BLaER1 treated with 17β-estradiol and CSF1 and Interleukin-3, amounts not matched to agents 10 nM and 100 nM (cell line): Measurements from ENCODE around the gene CLEC3A.

Experiments
- H3K27ac ChIP-seq, 11 experiments: shearing (Covaris generic); formaldehyde crosslinking; 2 replicates each; pipeline ENCODE4 v1.8.1; 2022
- H3K27me3 ChIP-seq, 11 experiments: shearing (Covaris generic); formaldehyde crosslinking; 2 replicates each; pipeline ENCODE4 v1.8.1; 2022
- H3K36me3 ChIP-seq, 11 experiments: shearing (Covaris generic); formaldehyde crosslinking; 2 replicates each; pipeline ENCODE4 v1.8.1; 2022
- H3K4me1 ChIP-seq, 10 experiments: shearing (Covaris generic); formaldehyde crosslinking; 2 replicates each; pipeline ENCODE4 v1.8.1; 2022
- H3K4me2 ChIP-seq, 11 experiments: shearing (Covaris generic); formaldehyde crosslinking; 2 replicates each; pipeline ENCODE4 v1.8.1; 2022
- H3K4me3 ChIP-seq, 10 experiments: shearing (Covaris generic); formaldehyde crosslinking; 2 replicates each; pipeline ENCODE4 v1.8.1; 2022
- H3K9ac ChIP-seq, 11 experiments: shearing (Covaris generic); formaldehyde crosslinking; 2 replicates each; pipeline ENCODE4 v1.8.1; 2022
- H3K9me3 ChIP-seq, 11 experiments: shearing (Covaris generic); formaldehyde crosslinking; replicated peaks in 1 of 11; 2 replicates each; pipeline ENCODE4 v1.8.1; 2022
- H4K20me1 ChIP-seq, 11 experiments: shearing (Covaris generic); formaldehyde crosslinking; 2 replicates each; pipeline ENCODE4 v1.8.1; 2022
- Cebpa-rat ChIP-seq, 11 experiments: shearing (Covaris generic); IDR thresholded peaks; 2 replicates each; pipeline ENCODE4 v1.8.1; 2022

Gene CLEC3A

GRCh38 chr16:77993111-77993985 is 29.0 kb upstream of the CLEC3A start:
- H3K9ac ChIP-seq: no peak overlapping the region
- H4K20me1 ChIP-seq: no peaks in the 10 kb centered on the region
- H3K4me2 ChIP-seq: peak overlapping the region in 7 of 11 experiments; percentile 21 to 59 (median 32); a peak in 13 of 22 replicates
- TF ChIP-seq Cebpa-rat (IDR thresholded peaks at IDR 0.05): no peak
- H3K9me3 ChIP-seq: peaks cover 21 to 59% (median 31%) of the 10 kb centered on the region in 11 experiments
- H3K27me3 ChIP-seq: no peaks in the 10 kb centered on the region
- peaks cover 0 to 11% (median 9%) of the 10 kb centered on the region in 10 experiments; a peak in 12 of 20 replicates for H3K4me1 ChIP-seq
- H3K27ac ChIP-seq: no peak overlapping the region
- H3K36me3 ChIP-seq: peaks cover 0 to 9% (median 0%) of the 10 kb centered on the region in 11 experiments; a peak in 1 of 22 replicates
- H3K4me3 ChIP-seq: no peak overlapping the region

GRCh38 chr16:77995843-77996455 is 26.4 kb upstream of the CLEC3A start:
- Histone ChIP-seq H3K27me3 (no peaks in the 10 kb centered on the region), H4K20me1 (no peaks in the 10 kb centered on the region), H3K4me1 (peaks cover 0 to 11% (median 9%) of the 10 kb centered on the region in 10 experiments; a peak in 12 of 20 replicates), H3K4me2 (no peak overlapping the region), H3K9me3 (peaks cover 21 to 58% (median 31%) of the 10 kb centered on the region in 11 experiments), H3K36me3 (peaks cover 0 to 9% (median 0%) of the 10 kb centered on the region in 11 experiments; a peak in 1 of 22 replicates), H3K27ac (no peak overlapping the region), H3K4me3 (no peak overlapping the region), H3K9ac (no peak overlapping the region)
- TF ChIP-seq Cebpa-rat (IDR thresholded peaks at IDR 0.05): no peak

- H3K27me3 ChIP-seq: no peaks in the 10 kb centered on the region
- no peak for TF ChIP-seq Cebpa-rat (IDR thresholded peaks at IDR 0.05)
- no peak overlapping the region for H3K4me2 ChIP-seq
- peaks cover 20 to 41% (median 26%) of the 10 kb centered on the region in 11 experiments for H3K9me3 ChIP-seq
- no peak overlapping the region for H3K4me3 ChIP-seq
- no peak overlapping the region for H3K9ac ChIP-seq
- no peak overlapping the region for H3K27ac ChIP-seq
- H3K4me1 ChIP-seq: peaks cover 0 to 7% (median 2%) of the 10 kb centered on the region in 10 experiments; a peak in 9 of 20 replicates
- no peaks in the 10 kb centered on the region for H4K20me1 ChIP-seq
- H3K36me3 ChIP-seq: 0 out of 22 replicates have a peak, but pooled peaks cover 0 to 9% (median 0%) of the 10 kb centered on the region in 11 experiments
Observed at GRCh38 chr16:77998350-77999023, 23.9 kb upstream of the CLEC3A start.

GRCh38 chr16:78001451-78002025 is 20.8 kb upstream of the CLEC3A start:
- Histone ChIP-seq H3K4me1 (peaks cover 0 to 7% (median 0%) of the 10 kb centered on the region in 10 experiments; a peak in 1 of 20 replicates), H3K9me3 (peaks cover 5 to 18% (median 9%) of the 10 kb centered on the region in 11 experiments; a peak in 21 of 22 replicates), H3K4me2 (no peak overlapping the region), H4K20me1 (no peaks in the 10 kb centered on the region), H3K27me3 (no peaks in the 10 kb centered on the region), H3K27ac (no peak overlapping the region), H3K4me3 (no peak overlapping the region), H3K36me3 (no peaks in the 10 kb centered on the region), H3K9ac (no peak overlapping the region)
- TF ChIP-seq Cebpa-rat (IDR thresholded peaks at IDR 0.05): no peak

DNA sequence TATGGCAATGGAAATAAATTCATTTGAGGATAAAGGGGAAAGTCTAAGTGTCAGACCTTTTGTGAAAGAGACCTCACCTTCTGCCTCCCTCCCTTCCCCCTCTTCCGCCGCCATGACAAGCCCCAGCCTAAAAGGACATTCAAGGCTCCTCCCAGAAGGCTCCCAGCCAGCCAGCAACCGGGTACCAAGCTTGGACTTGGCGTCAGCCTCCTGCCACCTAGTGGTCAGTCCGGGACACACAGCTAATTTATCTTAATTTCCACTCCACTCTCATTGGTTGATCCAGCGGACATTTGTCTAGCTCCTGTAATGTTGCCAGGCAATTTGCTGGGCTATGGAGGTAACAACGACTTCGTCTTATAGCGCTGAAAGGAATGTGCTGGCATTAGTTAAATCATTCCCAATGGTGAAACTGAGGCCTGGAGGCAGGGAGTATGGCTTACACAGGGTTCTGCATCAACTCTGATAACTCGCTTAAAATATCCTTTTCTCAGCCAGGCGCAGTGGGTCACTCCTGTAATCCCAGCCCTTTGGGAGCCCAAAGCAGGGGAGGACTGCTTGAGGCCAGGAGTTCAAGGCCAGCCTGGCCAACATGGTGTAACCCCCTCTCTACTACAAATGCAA is 19.3 kb upstream of the CLEC3A start:
- Histone ChIP-seq H3K27me3 (no peaks in the 10 kb centered on the region), H3K4me3 (no peak overlapping the region), H3K9me3 (peaks cover 0 to 5% (median 0%) of the 10 kb centered on the region in 11 experiments; a peak in 2 of 22 replicates), H3K9ac (no peak overlapping the region), H3K4me1 (peaks cover 0 to 7% (median 0%) of the 10 kb centered on the region in 10 experiments; a peak in 1 of 20 replicates), H3K36me3 (no peaks in the 10 kb centered on the region), H3K4me2 (no peak overlapping the region), H4K20me1 (no peaks in the 10 kb centered on the region), H3K27ac (no peak overlapping the region)
- TF ChIP-seq Cebpa-rat (IDR thresholded peaks at IDR 0.05): no peak

DNA sequence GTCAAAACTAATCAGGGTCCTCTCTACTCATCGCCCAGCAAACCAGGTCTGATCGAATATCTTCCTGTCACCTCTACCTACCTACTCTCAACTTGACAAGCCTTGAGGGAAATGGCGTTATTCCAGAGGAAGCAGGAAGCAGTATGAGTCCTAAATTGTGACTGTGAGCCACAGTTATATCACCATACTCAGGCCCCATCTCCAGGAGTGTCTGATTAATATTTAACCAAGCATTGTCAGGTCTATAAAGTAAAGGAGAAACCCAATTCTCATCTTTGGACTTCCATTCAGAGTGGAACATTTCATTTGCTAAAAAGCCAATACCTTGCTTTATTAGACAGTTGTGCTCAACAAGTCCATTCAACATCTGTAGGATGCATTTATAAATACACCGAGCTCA is 17.8 kb upstream of the CLEC3A start:
- H3K4me2 ChIP-seq: no peak overlapping the region
- no peak overlapping the region for H3K27ac ChIP-seq
- no peak for TF ChIP-seq Cebpa-rat (IDR thresholded peaks at IDR 0.05)
- H3K36me3 ChIP-seq: no peaks in the 10 kb centered on the region
- H3K4me1 ChIP-seq: peaks cover 0 to 7% (median 0%) of the 10 kb centered on the region in 10 experiments; a peak in 1 of 20 replicates
- H3K9me3 ChIP-seq: peaks cover 0 to 5% (median 0%) of the 10 kb centered on the region in 11 experiments; a peak in 2 of 22 replicates
- H3K4me3 ChIP-seq: no peak overlapping the region
- H4K20me1 ChIP-seq: no peaks in the 10 kb centered on the region
- no peaks in the 10 kb centered on the region for H3K27me3 ChIP-seq
- no peak overlapping the region for H3K9ac ChIP-seq

DNA sequence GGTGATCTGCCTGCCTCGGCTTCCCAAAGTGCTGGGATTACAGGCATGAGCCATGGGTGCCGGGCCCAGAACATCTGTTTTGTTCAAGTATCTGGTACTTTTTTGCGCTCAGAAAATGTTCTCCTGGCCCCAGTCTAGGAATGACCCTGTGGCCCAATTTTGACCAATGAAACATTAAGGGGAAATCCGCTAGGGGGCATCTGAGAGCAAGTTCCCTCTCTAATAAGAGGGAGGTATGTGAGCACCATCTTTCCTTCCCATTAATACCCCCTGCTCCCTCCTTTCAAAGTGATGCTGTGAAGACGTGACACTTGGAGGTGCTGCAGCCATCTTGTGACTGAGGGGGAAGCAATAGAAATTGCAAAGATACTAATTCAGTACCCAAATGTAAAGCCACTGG is 16.5 kb upstream of the CLEC3A start:
- Histone ChIP-seq H3K4me3 (no peak overlapping the region), H3K9ac (no peak overlapping the region), H4K20me1 (no peaks in the 10 kb centered on the region), H3K4me2 (no peak overlapping the region), H3K27ac (no peak overlapping the region), H3K4me1 (peaks cover 0 to 7% (median 0%) of the 10 kb centered on the region in 10 experiments; a peak in 1 of 20 replicates), H3K9me3 (no peaks in the 10 kb centered on the region), H3K36me3 (no peaks in the 10 kb centered on the region), H3K27me3 (no peaks in the 10 kb centered on the region)
- no peak for TF ChIP-seq Cebpa-rat (IDR thresholded peaks at IDR 0.05)

GRCh38 chr16:78007121-78007520 is 15.2 kb upstream of the CLEC3A start:
- H3K9ac ChIP-seq: no peak overlapping the region
- no peaks in the 10 kb centered on the region for H4K20me1 ChIP-seq
- no peaks in the 10 kb centered on the region for H3K36me3 ChIP-seq
- no peak overlapping the region for H3K4me2 ChIP-seq
- H3K27ac ChIP-seq: no peak overlapping the region
- no peaks in the 10 kb centered on the region for H3K9me3 ChIP-seq
- no peak overlapping the region for H3K4me3 ChIP-seq
- H3K27me3 ChIP-seq: no peaks in the 10 kb centered on the region
- H3K4me1 ChIP-seq: no peaks in the 10 kb centered on the region
- TF ChIP-seq Cebpa-rat (IDR thresholded peaks at IDR 0.05): no peak
